K562 (cell line): ENCODE results near the gene RHAG. TPM values are rescaled to one million over a fixed set of nuclear protein-coding genes. Genes with fewer than 3 reads are reported as not detected.

ENCODE experiments used
- CBFA2T3 ChIP-seq: fragments of 450-650 bp; IDR thresholded peaks from 2 replicates; pipeline ENCODE4 v1.6.1; 2017
- ESRRB ChIP-seq: fragments of 250-450 bp; sonication (Bioruptor Pico); IDR thresholded peaks from 2 replicates; pipeline ENCODE4 v1.5.0; 2020; ENCODE audit warnings: mild to moderate bottlenecking, moderate library complexity, borderline replicate concordance
- FOS ChIP-seq: IDR thresholded peaks from 3 replicates; pipeline ENCODE4 v1.6.1; 2011; ENCODE audit not compliant: insufficient read length; ENCODE audit errors: extremely low read depth
- FOXA1 ChIP-seq: fragments of 450-650 bp; IDR thresholded peaks from 2 replicates; pipeline ENCODE4 v1.6.1; 2016; ENCODE audit warnings: mild to moderate bottlenecking, borderline replicate concordance
- GTF3C2 ChIP-seq: IDR thresholded peaks from 3 replicates; pipeline ENCODE4 v1.6.1; 2011; ENCODE audit warnings: borderline replicate concordance, mild to moderate bottlenecking, moderate library complexity; ENCODE audit not compliant: insufficient read length; ENCODE audit errors: extremely low read depth
- HDAC2 ChIP-seq: fragments of 450-650 bp; IDR thresholded peaks from 2 replicates; pipeline ENCODE4 v1.6.1; 2016; ENCODE audit warnings: mild to moderate bottlenecking
- MTA2 ChIP-seq: fragments of 450-650 bp; IDR thresholded peaks from 2 replicates; pipeline ENCODE4 v1.6.1; 2016; ENCODE audit warnings: low read depth
- OTX1 ChIP-seq: fragments of 450-650 bp; formaldehyde crosslinking; IDR thresholded peaks from 2 replicates; pipeline ENCODE4 v1.4.0; 2022; ENCODE audit warnings: mild to moderate bottlenecking
- PHB ChIP-seq: fragments of 250-450 bp; sonication (Bioruptor Pico); IDR thresholded peaks from 2 replicates; pipeline ENCODE4 v1.5.0; 2021
- PURB ChIP-seq: sonication (generic); formaldehyde crosslinking; IDR thresholded peaks from 2 replicates; pipeline ENCODE4 v1.9.0; 2021; ENCODE audit warnings: low read depth, mild to moderate bottlenecking, missing genetic modification reagents
- RUNX1 ChIP-seq: sonication (generic); IDR thresholded peaks from 2 replicates; pipeline ENCODE4 v1.6.1; 2016; ENCODE audit warnings: antibody characterized with exemption, low read depth
- SRF ChIP-seq, 2 experiments: fragments of 250-450, 450-650 bp in 1 of 2; sonication (Bioruptor Pico) in 1 of 2; sonication (generic) in 1 of 2; formaldehyde crosslinking; IDR thresholded peaks; 2 replicates each; pipeline versions ENCODE4 v1.5.0 to v1.5.1; 2020 to 2022; ENCODE audit warnings: mild to moderate bottlenecking in 1 of 2, missing genetic modification reagents in 1 of 2
- TAF9B ChIP-seq: fragments of 450-650 bp; IDR thresholded peaks from 2 replicates; pipeline ENCODE4 v1.6.1; 2018; ENCODE audit warnings: mild to moderate bottlenecking; ENCODE audit not compliant: partially characterized antibody
- ZKSCAN1 ChIP-seq: fragments of 150-350 bp; IDR thresholded peaks from 2 replicates; pipeline ENCODE4 v1.6.1; 2016; ENCODE audit warnings: low read depth, low read length
- ZNF23 ChIP-seq: fragments of 250-450 bp; sonication (Bioruptor Pico); IDR thresholded peaks from 2 replicates; pipeline ENCODE4 v1.4.0; 2020; ENCODE audit warnings: mild to moderate bottlenecking
- ZNF408 ChIP-seq: fragments of 250-450 bp; sonication (Bioruptor Pico); IDR thresholded peaks from 2 replicates; pipeline ENCODE4 v1.4.0; 2020; ENCODE audit warnings: low read depth, mild to moderate bottlenecking, moderate library complexity
- ZNF586 ChIP-seq: fragments of 450-650 bp; formaldehyde crosslinking; conservative IDR thresholded peaks from 2 replicates; pipeline ENCODE4 v1.4.0; 2020; ENCODE audit warnings: mild to moderate bottlenecking, moderate library complexity
- polyA plus RNA-seq, 8 experiments: library from polyadenylated mRNA; depleted of rRNA in 4 of 8; stranded (reverse) in 5 of 8; unstranded in 3 of 8; fragments of >200 nt; fragmentation: Nextera tagmentation in 2 of 8; fragmentation: Illumina TruSeq in 1 of 8; extraction: Ambion mirVana in 2 of 8; extraction: Trizol in 1 of 8; gene quantifications; 2 replicates each; pipeline versions ENCODE4 v1.2.1 to v1.2.3, GENCODE V29; 2011 to 2014; ENCODE audit warnings: inconsistent platforms in 1 of 8, missing spikeins in 1 of 8
- total RNA-seq, 7 experiments: library from RNA; depleted of rRNA in 6 of 7; stranded (reverse); fragments of >200 nt in 6 of 7; fragmentation: Illumina TruSeq in 2 of 7; extraction: Trizol in 2 of 7; gene quantifications; 2 replicates each; pipeline versions ENCODE4 v1.2.1 to v1.2.3, GENCODE V29; 2011 to 2021; ENCODE audit warnings: low replicate concordance in 1 of 7
- TF ChIP-seq, protein P1 (sequence below): fragments of 450-650 bp; IDR thresholded peaks from 2 replicates; pipeline ENCODE4 v1.7.1; 2018; ENCODE audit warnings: mild to moderate bottlenecking, low read depth; ENCODE audit not compliant: partially characterized antibody
- TF ChIP-seq, protein P2 (sequence below): fragments of 250-450 bp; sonication (Bioruptor Pico); IDR thresholded peaks from 2 replicates; pipeline ENCODE4 v1.8.0; 2022; ENCODE audit warnings: moderate library complexity, mild to moderate bottlenecking, inconsistent platforms
- TF ChIP-seq, protein P3 (sequence below): fragments of 200-800 bp; sonication (Bioruptor generic); IDR thresholded peaks from 2 replicates; pipeline ENCODE4 v1.6.1; 2017; ENCODE audit warnings: missing genetic modification characterization, missing compliant biosample characterization

The RHAG gene
- total and polyA plus RNA-seq, 9 of the 15 experiments (the other 6 are each of a cell fraction or from before 2014, with no cell fraction given), result 290 to 1,202 (median 505) TPM

- TF ChIP-seq GTF3C2 (no peak), RUNX1 (no peak), HDAC2 (peak; percentile 77), FOXA1 (no peak), ZNF586 (CRISPR knock-in tag) (no peak), TAF9B (peak; percentile 85), PHB (CRISPR knock-in tag) (no peak), OTX1 (CRISPR knock-in tag) (no peak), ESRRB (no peak), PURB (no peak), ZKSCAN1 (peak; percentile 79; the same call in 1 of the 2 replicates), ZNF408 (CRISPR knock-in tag) (no peak), ZNF23 (CRISPR knock-in tag) (no peak), SRF (CRISPR knock-in tag; IDR thresholded peaks at IDR 0.05) (no peak; a peak in 1 of 4 replicates), CBFA2T3 (peak; percentile 94), FOS (no peak), MTA2 (peak; percentile 72)
- TF ChIP-seq, protein P1, sequence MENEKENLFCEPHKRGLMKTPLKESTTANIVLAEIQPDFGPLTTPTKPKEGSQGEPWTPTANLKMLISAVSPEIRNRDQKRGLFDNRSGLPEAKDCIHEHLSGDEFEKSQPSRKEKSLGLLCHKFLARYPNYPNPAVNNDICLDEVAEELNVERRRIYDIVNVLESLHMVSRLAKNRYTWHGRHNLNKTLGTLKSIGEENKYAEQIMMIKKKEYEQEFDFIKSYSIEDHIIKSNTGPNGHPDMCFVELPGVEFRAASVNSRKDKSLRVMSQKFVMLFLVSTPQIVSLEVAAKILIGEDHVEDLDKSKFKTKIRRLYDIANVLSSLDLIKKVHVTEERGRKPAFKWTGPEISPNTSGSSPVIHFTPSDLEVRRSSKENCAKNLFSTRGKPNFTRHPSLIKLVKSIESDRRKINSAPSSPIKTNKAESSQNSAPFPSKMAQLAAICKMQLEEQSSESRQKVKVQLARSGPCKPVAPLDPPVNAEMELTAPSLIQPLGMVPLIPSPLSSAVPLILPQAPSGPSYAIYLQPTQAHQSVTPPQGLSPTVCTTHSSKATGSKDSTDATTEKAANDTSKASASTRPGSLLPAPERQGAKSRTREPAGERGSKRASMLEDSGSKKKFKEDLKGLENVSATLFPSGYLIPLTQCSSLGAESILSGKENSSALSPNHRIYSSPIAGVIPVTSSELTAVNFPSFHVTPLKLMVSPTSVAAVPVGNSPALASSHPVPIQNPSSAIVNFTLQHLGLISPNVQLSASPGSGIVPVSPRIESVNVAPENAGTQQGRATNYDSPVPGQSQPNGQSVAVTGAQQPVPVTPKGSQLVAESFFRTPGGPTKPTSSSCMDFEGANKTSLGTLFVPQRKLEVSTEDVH, result no peak
- TF ChIP-seq, protein P2, sequence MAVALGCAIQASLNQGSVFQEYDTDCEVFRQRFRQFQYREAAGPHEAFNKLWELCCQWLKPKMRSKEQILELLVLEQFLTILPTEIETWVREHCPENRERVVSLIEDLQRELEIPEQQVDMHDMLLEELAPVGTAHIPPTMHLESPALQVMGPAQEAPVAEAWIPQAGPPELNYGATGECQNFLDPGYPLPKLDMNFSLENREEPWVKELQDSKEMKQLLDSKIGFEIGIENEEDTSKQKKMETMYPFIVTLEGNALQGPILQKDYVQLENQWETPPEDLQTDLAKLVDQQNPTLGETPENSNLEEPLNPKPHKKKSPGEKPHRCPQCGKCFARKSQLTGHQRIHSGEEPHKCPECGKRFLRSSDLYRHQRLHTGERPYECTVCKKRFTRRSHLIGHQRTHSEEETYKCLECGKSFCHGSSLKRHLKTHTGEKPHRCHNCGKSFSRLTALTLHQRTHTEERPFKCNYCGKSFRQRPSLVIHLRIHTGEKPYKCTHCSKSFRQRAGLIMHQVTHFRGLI (CRISPR knock-in tag), result no peak
- TF ChIP-seq, protein P3, sequence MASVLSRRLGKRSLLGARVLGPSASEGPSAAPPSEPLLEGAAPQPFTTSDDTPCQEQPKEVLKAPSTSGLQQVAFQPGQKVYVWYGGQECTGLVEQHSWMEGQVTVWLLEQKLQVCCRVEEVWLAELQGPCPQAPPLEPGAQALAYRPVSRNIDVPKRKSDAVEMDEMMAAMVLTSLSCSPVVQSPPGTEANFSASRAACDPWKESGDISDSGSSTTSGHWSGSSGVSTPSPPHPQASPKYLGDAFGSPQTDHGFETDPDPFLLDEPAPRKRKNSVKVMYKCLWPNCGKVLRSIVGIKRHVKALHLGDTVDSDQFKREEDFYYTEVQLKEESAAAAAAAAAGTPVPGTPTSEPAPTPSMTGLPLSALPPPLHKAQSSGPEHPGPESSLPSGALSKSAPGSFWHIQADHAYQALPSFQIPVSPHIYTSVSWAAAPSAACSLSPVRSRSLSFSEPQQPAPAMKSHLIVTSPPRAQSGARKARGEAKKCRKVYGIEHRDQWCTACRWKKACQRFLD (CRISPR knock-in tag), result no peak
Observed at GRCh38 chr6:49636713-49637349, at the start of gene RHAG (continued).
